Testis (tissue), 3 donors: ENCODE results near the gene UGDH. TPM values are rescaled to one million over a fixed set of nuclear protein-coding genes. Genes with fewer than 3 reads are reported as not detected.
"Not testable (repeated sequence)": the region's sequence is repeated elsewhere in the genome, so short reads cannot be mapped to it uniquely, and the experiment has no call there.

Source experiments
- DNase-seq: peaks from one replicate; pipeline ENCODE4 v3.0.0-alpha.2; 2019
- H3K27ac ChIP-seq, 2 donors: fragments of 200-600 bp; sonication (generic); one replicate each; pipeline ENCODE4 v1.5.1; 2019
- H3K27me3 ChIP-seq: fragments of 200-600 bp; sonication (generic); one replicate; pipeline ENCODE4 v1.5.1; 2019
- H3K36me3 ChIP-seq: fragments of 200-600 bp; sonication (generic); one replicate; pipeline ENCODE4 v1.5.1; 2017; ENCODE audit warnings: low read depth; ENCODE audit errors: missing control alignments
- H3K4me1 ChIP-seq: fragments of 200-600 bp; sonication (generic); one replicate; pipeline ENCODE4 v1.5.1; 2019
- H3K4me3 ChIP-seq, 2 donors: fragments of 200-600 bp; sonication (generic); one replicate each; pipeline ENCODE4 v1.5.1; 2017 to 2019
- H3K9me3 ChIP-seq: fragments of 200-600 bp; sonication (generic); one replicate; pipeline ENCODE4 v1.5.1; 2017
- CTCF ChIP-seq, 3 experiments: fragments of 450-650 bp in 2 of 3; fragments of 200-600 bp in 1 of 3; sonication (generic) in 1 of 3; IDR thresholded peaks; one replicate each; pipeline ENCODE4 v1.5.1; 2016 to 2019; ENCODE audit warnings: antibody characterized with exemption in 3 of 3, mild to moderate bottlenecking in 2 of 3, moderate library complexity in 1 of 3
- POLR2A ChIP-seq: fragments of 450-650 bp; IDR thresholded peaks from one replicate; pipeline ENCODE4 v1.6.1; 2017; ENCODE audit warnings: antibody characterized with exemption, mild to moderate bottlenecking, moderate library complexity
- WGBS, 2 donors: methylation state at CpG; one replicate each; pipeline ENCODE4 v1.1.5; 2018; 5-methylcytosine and 5-hydroxymethylcytosine counted together
- intact Hi-C: fragments of 100-400 bp; cut with DNase I; formaldehyde crosslinking; loops from one replicate; pipeline ENCODE4 v1.15.1; 2023; ENCODE audit warnings: low total_unique reads
- polyA plus RNA-seq: library from polyadenylated mRNA; stranded (reverse); fragments of 350-450 nt; fragmentation: Illumina TruSeq; extraction: RNeasy Lipid Tissue Mini Kit (QIAGEN cat#74804); gene quantifications from one replicate; pipeline ENCODE4 v1.2.3, GENCODE V29; 2014; ENCODE audit warnings: low read depth, low replicate concordance; ENCODE audit not compliant: insufficient read depth
- total RNA-seq, 2 donors: library from RNA; depleted of rRNA; stranded (reverse); fragments of >200 nt; gene quantifications; one replicate each; pipeline ENCODE4 v1.2.3, GENCODE V29; 2016

UGDH gene
- total and polyA plus RNA-seq, 3 donors from 2014 or later, result 8.1 to 21.4 (median 11.3) TPM

- Histone ChIP-seq H3K27me3 (no peaks in the 10 kb centered on the region), H3K36me3 (no peaks in the 10 kb centered on the region), H3K9me3 (no peaks in the 10 kb centered on the region), H3K4me1 (no peaks in the 10 kb centered on the region), H3K4me3 (no peak overlapping the region), H3K27ac (no peak overlapping the region)
- no peak for TF ChIP-seq CTCF (IDR thresholded peaks at IDR 0.05)
- TF ChIP-seq POLR2A, result no peak
- DNase-seq, result no peak
- intact Hi-C loops, result no loop called here
- 76 to 85% methylated on average over 4 to 5 of the region's 5 CpGs for WGBS, 2 donors
Measured at GRCh38 chr4:39543034-39543433, 15.8 kb upstream of the UGDH start.

- 80 to 85% methylated on average over 4 of the region's 4 CpGs for WGBS, 2 donors
- Histone ChIP-seq H3K4me3 (no peak overlapping the region), H3K4me1 (no peaks in the 10 kb centered on the region), H3K36me3 (no peaks in the 10 kb centered on the region), H3K27me3 (no peaks in the 10 kb centered on the region), H3K27ac (no peak overlapping the region), H3K9me3 (no peaks in the 10 kb centered on the region)
- TF ChIP-seq POLR2A (no peak), CTCF (IDR thresholded peaks at IDR 0.05) (no peak)
- intact Hi-C loops, result no loop called here
- DNase-seq, result no peak
Measured at GRCh38 chr4:39542611-39543012, 15.4 kb upstream of the UGDH start.

- TF ChIP-seq CTCF (IDR thresholded peaks at IDR 0.05), result no peak
- no peak for TF ChIP-seq POLR2A
- WGBS, 2 donors, result 81 to 91% methylated on average over 7 of the region's 7 CpGs
- no peak overlapping the region for H3K27ac ChIP-seq
- DNase-seq, result no peak
- no peaks in the 10 kb centered on the region for H3K36me3 ChIP-seq
- no peaks in the 10 kb centered on the region for H3K4me1 ChIP-seq
- intact Hi-C loops, result no loop called here
- no peak overlapping the region for H3K4me3 ChIP-seq
- H3K9me3 ChIP-seq, result no peaks in the 10 kb centered on the region
- H3K27me3 ChIP-seq, result no peaks in the 10 kb centered on the region
Measured at GRCh38 chr4:39541987-39542610, 14.9 kb upstream of the UGDH start.

- 85 to 89% methylated on average over 5 of the region's 5 CpGs for WGBS, 2 donors
- H3K4me1 ChIP-seq, result peaks cover 4% of the 10 kb centered on the region
- DNase-seq, result no peak
- no peak for TF ChIP-seq CTCF (IDR thresholded peaks at IDR 0.05)
- TF ChIP-seq POLR2A, result no peak
- H3K27me3 ChIP-seq, result no peaks in the 10 kb centered on the region
- no peaks in the 10 kb centered on the region for H3K9me3 ChIP-seq
- H3K36me3 ChIP-seq, result no peaks in the 10 kb centered on the region
- intact Hi-C loops, result no loop called here
- H3K4me3 ChIP-seq, result no peak overlapping the region
- no peak overlapping the region for H3K27ac ChIP-seq
Measured at GRCh38 chr4:39539089-39539611, 11.9 kb upstream of the UGDH start.

- DNase-seq, result no peak
- no peaks in the 10 kb centered on the region for H3K36me3 ChIP-seq
- H3K9me3 ChIP-seq, result no peaks in the 10 kb centered on the region
- 98 to 100% methylated on average over 4 to 5 of the region's 5 CpGs for WGBS, 2 donors
- H3K4me1 ChIP-seq, result peaks cover 7% of the 10 kb centered on the region
- no peak overlapping the region for H3K27ac ChIP-seq
- H3K27me3 ChIP-seq, result no peaks in the 10 kb centered on the region
- H3K4me3 ChIP-seq, result no peak overlapping the region
- TF ChIP-seq CTCF (IDR thresholded peaks at IDR 0.05) (no peak), POLR2A (no peak)
- intact Hi-C loops, result no loop called here
Measured at GRCh38 chr4:39533541-39533940, 6.3 kb upstream of the UGDH start.

- 76 to 81% methylated on average over 3 of the region's 3 CpGs for WGBS, 2 donors
- H3K4me1 ChIP-seq, result peaks cover 12% of the 10 kb centered on the region
Measured at GRCh38 chr4:39532237-39532636, 5.0 kb upstream of the UGDH start.

More at GRCh38 chr4:39532237-39532636, 5.0 kb upstream of the UGDH start:
- H3K9me3 ChIP-seq, H3K27me3 ChIP-seq, H3K27ac ChIP-seq, H3K36me3 ChIP-seq, H3K4me3 ChIP-seq, DNase-seq, intact Hi-C loops: not testable (repeated sequence)
